Hepatocyte (in vitro differentiated cells): ENCODE measurements around the gene KLRC1. TPM values are rescaled to one million over a fixed set of nuclear protein-coding genes. Genes with fewer than 3 reads are reported as not detected.
A peak's percentile ranks its signal among the peaks of the same experiment; 100 is the strongest.
"Not testable (repeated sequence)": the region's sequence is repeated elsewhere in the genome, so short reads cannot be mapped to it uniquely, and the experiment has no call there.

Source experiments
- DNase-seq: peaks from one replicate; pipeline ENCODE4 v3.0.0-alpha.2; 2016; ENCODE audit warnings: low spot score
- H2AFZ ChIP-seq: fragments of 200-600 bp; sonication (generic); 2 replicates; pipeline ENCODE4 v1.6.0; 2016; ENCODE audit warnings: antibody characterized with exemption, mild to moderate bottlenecking
- H3K27ac ChIP-seq: fragments of 200-600 bp; sonication (generic); 2 replicates; pipeline ENCODE4 v1.5.1; 2016; ENCODE audit warnings: mild to moderate bottlenecking
- H3K27me3 ChIP-seq: fragments of 200-600 bp; sonication (generic); 2 replicates; pipeline ENCODE4 v1.6.1; 2016
- H3K36me3 ChIP-seq: fragments of 200-600 bp; sonication (generic); replicated peaks from 2 replicates; pipeline ENCODE4 v1.5.1; 2016; ENCODE audit warnings: low read depth; ENCODE audit not compliant: insufficient read depth
- H3K4me1 ChIP-seq: fragments of 200-600 bp; sonication (generic); 2 replicates; pipeline ENCODE4 v1.5.1; 2016; ENCODE audit warnings: mild to moderate bottlenecking, moderate library complexity; ENCODE audit not compliant: insufficient read depth
- H3K4me2 ChIP-seq: fragments of 200-600 bp; sonication (generic); 2 replicates; pipeline ENCODE4 v1.6.0; 2016
- H3K4me3 ChIP-seq: fragments of 200-600 bp; sonication (generic); 2 replicates; pipeline ENCODE4 v1.5.1; 2016; ENCODE audit warnings: mild to moderate bottlenecking
- H3K79me2 ChIP-seq: fragments of 200-600 bp; sonication (generic); 2 replicates; pipeline ENCODE4 v1.6.0; 2017; ENCODE audit warnings: mild to moderate bottlenecking
- H3K9me2 ChIP-seq: fragments of 200-600 bp; sonication (generic); replicated peaks from 2 replicates; pipeline ENCODE4 v1.6.0; 2017; ENCODE audit warnings: mild to moderate bottlenecking; ENCODE audit not compliant: insufficient read depth
- H3K9me3 ChIP-seq: fragments of 200-600 bp; sonication (generic); 2 replicates; pipeline ENCODE4 v1.5.1; 2016; ENCODE audit warnings: low read depth, mild to moderate bottlenecking
- H4K20me1 ChIP-seq: fragments of 200-600 bp; sonication (generic); 2 replicates; pipeline ENCODE4 v1.6.0; 2016; ENCODE audit warnings: mild to moderate bottlenecking; ENCODE audit not compliant: insufficient read depth, poor library complexity, severe bottlenecking
- CTCF ChIP-seq: fragments of 200-600 bp; sonication (generic); IDR thresholded peaks from 2 replicates; pipeline ENCODE4 v1.5.1; 2016; ENCODE audit warnings: antibody characterized with exemption, mild to moderate bottlenecking; ENCODE audit not compliant: poor library complexity
- EZH2 ChIP-seq: fragments of 200-600 bp; sonication (generic); IDR thresholded peaks from 2 replicates; pipeline ENCODE4 v1.6.1; 2016; ENCODE audit warnings: antibody characterized with exemption, mild to moderate bottlenecking, borderline replicate concordance
- EZH2phosphoT487 ChIP-seq: fragments of 200-600 bp; sonication (generic); IDR thresholded peaks from one replicate; pipeline ENCODE4 v1.6.1; 2018; ENCODE audit warnings: antibody characterized with exemption, mild to moderate bottlenecking, low read depth, moderate library complexity; ENCODE audit not compliant: unreplicated experiment, severe bottlenecking
- WGBS: methylation state at CpG from one replicate; pipeline ENCODE4 v1.1.6; 2016; ENCODE audit warnings: low lambda C conversion rate; ENCODE audit errors: missing lambda C conversion rate; 5-methylcytosine and 5-hydroxymethylcytosine counted together
- polyA plus RNA-seq: library from polyadenylated mRNA; unstranded; fragments of >200 nt; fragmentation: Nextera tagmentation; extraction: Ambion mirVana; gene quantifications from 2 replicates; pipeline ENCODE4 v1.2.1, GENCODE V29; 2016
- total RNA-seq: library from RNA; depleted of rRNA; stranded (reverse); fragments of >200 nt; gene quantifications from 2 replicates; pipeline ENCODE4 v1.2.3, GENCODE V29; 2014

KLRC1 gene
- total and polyA plus RNA-seq, 2 experiments from 2014 or later, result not detected

- H4K20me1 ChIP-seq, result no peaks in the 10 kb centered on the region
- TF ChIP-seq EZH2phosphoT487, result no peak
- no peak for TF ChIP-seq EZH2
- TF ChIP-seq CTCF, result no peak
- no peaks in the 10 kb centered on the region for H3K4me1 ChIP-seq
- H3K27me3 ChIP-seq, result no peaks in the 10 kb centered on the region
- H3K36me3 ChIP-seq, result no peaks in the 10 kb centered on the region
- H3K4me3 ChIP-seq, result no peak overlapping the region
- no peaks in the 10 kb centered on the region for H3K9me2 ChIP-seq
- H3K79me2 ChIP-seq, result no peaks in the 10 kb centered on the region
- no peak overlapping the region for H3K27ac ChIP-seq
- no peaks in the 10 kb centered on the region for H3K9me3 ChIP-seq
- no peak overlapping the region for H2AFZ ChIP-seq
- no peak for DNase-seq
- no peak overlapping the region for H3K4me2 ChIP-seq
Measured at GRCh38 chr12:10400829-10401228, 52.3 kb downstream of the KLRC1 start.

- Histone ChIP-seq H3K27ac (no peak overlapping the region), H3K4me1 (peaks cover 6% of the 10 kb centered on the region), H3K36me3 (no peaks in the 10 kb centered on the region), H2AFZ (no peak overlapping the region), H3K4me2 (no peak overlapping the region), H3K9me2 (no peaks in the 10 kb centered on the region), H3K27me3 (no peaks in the 10 kb centered on the region), H3K4me3 (no peak overlapping the region), H4K20me1 (no peaks in the 10 kb centered on the region), H3K79me2 (no peaks in the 10 kb centered on the region), H3K9me3 (no peaks in the 10 kb centered on the region)
- WGBS, result 95% methylated on average over 2 of the region's 2 CpGs
- DNase-seq, result no peak
- no peak for TF ChIP-seq EZH2
- TF ChIP-seq EZH2phosphoT487, result no peak
- TF ChIP-seq CTCF, result no peak
Measured at GRCh38 chr12:10398168-10398567, 55.0 kb downstream of the KLRC1 start.

- Histone ChIP-seq H3K27ac (no peak overlapping the region), H3K4me1 (peaks cover 6% of the 10 kb centered on the region), H3K4me3 (no peak overlapping the region), H3K79me2 (no peaks in the 10 kb centered on the region), H4K20me1 (no peaks in the 10 kb centered on the region), H3K9me3 (no peaks in the 10 kb centered on the region), H3K36me3 (no peaks in the 10 kb centered on the region), H3K27me3 (no peaks in the 10 kb centered on the region), H3K4me2 (no peak overlapping the region), H2AFZ (no peak overlapping the region), H3K9me2 (no peaks in the 10 kb centered on the region)
- WGBS, result 69% methylated on average over 2 of the region's 2 CpGs
- no peak for DNase-seq
- TF ChIP-seq CTCF (no peak), EZH2 (no peak), EZH2phosphoT487 (no peak)
Measured at GRCh38 chr12:10397296-10397695, 55.9 kb downstream of the KLRC1 start.

GRCh38 chr12:10396176-10396575 is 57.0 kb downstream of the KLRC1 start:
- not testable (repeated sequence) for H3K36me3 ChIP-seq, H2AFZ ChIP-seq, H3K4me3 ChIP-seq, H3K27me3 ChIP-seq, H3K9me2 ChIP-seq, H3K79me2 ChIP-seq, H3K9me3 ChIP-seq, H4K20me1 ChIP-seq, H3K4me1 ChIP-seq, DNase-seq
- WGBS, result 92% methylated on average over 15 of the region's 15 CpGs
- Histone ChIP-seq H3K27ac (peak overlapping the region; percentile 58), H3K4me2 (peak overlapping the region; percentile 40)

Other genes with a start within 250 kb of the KLRC1 start
- 77.9 and 93.5 TPM in 2 replicates for gene GABARAPL1, start 240.5 kb downstream of the KLRC1 start, total RNA-seq
- gene GABARAPL1, start 240.5 kb downstream of the KLRC1 start, polyA plus RNA-seq, result 77.7 and 101 TPM in 2 replicates
- gene KLRD1, start 145.5 kb downstream of the KLRC1 start, total RNA-seq, result 0.24 and 0.30 TPM in 2 replicates
- 0.69 and 0.70 TPM in 2 replicates for gene KLRD1, start 145.5 kb downstream of the KLRC1 start, polyA plus RNA-seq
- not detected in 2 replicates for gene KLRK1, start 63.3 kb downstream of the KLRC1 start, total RNA-seq
- 0.23 and 0.52 TPM in 2 replicates for gene KLRK1, start 63.3 kb downstream of the KLRC1 start, polyA plus RNA-seq
- 0.28 TPM in 1 of 2 replicates, not detected in the other for gene KLRC4, start 43.6 kb downstream of the KLRC1 start, total RNA-seq
- gene KLRC4, start 43.6 kb downstream of the KLRC1 start, polyA plus RNA-seq, result not detected in 2 replicates
- not detected in 2 replicates for gene KLRC3, start 32.8 kb downstream of the KLRC1 start, total RNA-seq
- gene KLRC3, start 32.8 kb downstream of the KLRC1 start, polyA plus RNA-seq, result 0.28 TPM in 1 of 2 replicates, not detected in the other
- gene KLRC2, start 17.4 kb downstream of the KLRC1 start, total RNA-seq, result 0.52 and 2.0 TPM in 2 replicates
- gene KLRC2, start 17.4 kb downstream of the KLRC1 start, polyA plus RNA-seq, result 1.3 TPM in 1 of 2 replicates, not detected in the other
- 1.3 and 1.4 TPM in 2 replicates for gene EIF2S3B, start 52.5 kb upstream of the KLRC1 start, total RNA-seq
- not detected in 2 replicates for gene EIF2S3B, start 52.5 kb upstream of the KLRC1 start, polyA plus RNA-seq
- 21.4 and 23.9 TPM in 2 replicates for gene MAGOHB, start 160.2 kb upstream of the KLRC1 start, total RNA-seq
- gene MAGOHB, start 160.2 kb upstream of the KLRC1 start, polyA plus RNA-seq, result 39.4 and 40.2 TPM in 2 replicates
- 0.48 and 3.6 TPM in 2 replicates for gene STYK1, start 220.7 kb upstream of the KLRC1 start, total RNA-seq
- 0.09 and 0.58 TPM in 2 replicates for gene STYK1, start 220.7 kb upstream of the KLRC1 start, polyA plus RNA-seq